HG03575 (cell line): Measurements from ENCODE around the gene RPS4Y2.

Source experiments
- ATAC-seq: cut with Tn5 transposase; IDR thresholded peaks from one replicate; pipeline ENCODE4 v1.9.1; 2021; ENCODE audit not compliant: unreplicated experiment, insufficient number of reproducible peaks, low FRiP score; ENCODE audit errors: extremely low read depth

The RPS4Y2 gene

GRCh38 chrY:20813459-20813858 lies 57.6 kb downstream of the RPS4Y2 start:
- ATAC-seq: no peak

GRCh38 chrY:20814794-20815193 lies 58.9 kb downstream of the RPS4Y2 start:
- no peak for ATAC-seq

GRCh38 chrY:20817067-20817466 lies 61.2 kb downstream of the RPS4Y2 start:
- ATAC-seq: no peak
